Progenitor cell of endocrine pancreas (in vitro differentiated cells): ENCODE data around the gene CTNNAL1. TPM values are rescaled to one million over a fixed set of nuclear protein-coding genes. Genes with fewer than 3 reads are reported as not detected.

Experiments
- DNase-seq: peaks from one replicate; pipeline ENCODE4 v3.0.0; 2021; ENCODE audit warnings: low spot score; ENCODE audit not compliant: unreplicated experiment
- H3K27ac Mint-ChIP-seq: 2 replicates; pipeline ENCODE4 v1.8.0; 2021; ENCODE audit warnings: mild to moderate bottlenecking, moderate library complexity, mixed read lengths
- H3K27me3 Mint-ChIP-seq: 2 replicates; pipeline ENCODE4 v1.8.0; 2021; ENCODE audit warnings: mixed read lengths
- H3K36me3 Mint-ChIP-seq: 2 replicates; pipeline ENCODE4 v1.8.0; 2022; ENCODE audit warnings: mixed read lengths; ENCODE audit not compliant: insufficient read depth
- H3K4me1 Mint-ChIP-seq: 2 replicates; pipeline ENCODE4 v1.8.0; 2021; ENCODE audit warnings: low read depth, mixed read lengths
- H3K4me3 Mint-ChIP-seq: 2 replicates; pipeline ENCODE4 v1.8.0; 2021; ENCODE audit warnings: low read depth, mild to moderate bottlenecking, moderate library complexity, mixed read lengths
- H3K9me3 Mint-ChIP-seq: 2 replicates; pipeline ENCODE4 v1.8.0; 2021; ENCODE audit warnings: low read depth, mixed read lengths
- CTCF ChIP-seq: fragments of 200-600 bp; sonication (generic); IDR thresholded peaks from one replicate; pipeline ENCODE4 v1.5.0; 2021; ENCODE audit warnings: antibody characterized with exemption, mild to moderate bottlenecking; ENCODE audit not compliant: unreplicated experiment
- total RNA-seq: library from RNA; stranded (reverse); gene quantifications from 2 replicates; pipeline ENCODE4 v1.2.1, GENCODE V29; 2021

Gene CTNNAL1
- total RNA-seq, 1 donor from 2014 or later = 42.8 TPM

DNA sequence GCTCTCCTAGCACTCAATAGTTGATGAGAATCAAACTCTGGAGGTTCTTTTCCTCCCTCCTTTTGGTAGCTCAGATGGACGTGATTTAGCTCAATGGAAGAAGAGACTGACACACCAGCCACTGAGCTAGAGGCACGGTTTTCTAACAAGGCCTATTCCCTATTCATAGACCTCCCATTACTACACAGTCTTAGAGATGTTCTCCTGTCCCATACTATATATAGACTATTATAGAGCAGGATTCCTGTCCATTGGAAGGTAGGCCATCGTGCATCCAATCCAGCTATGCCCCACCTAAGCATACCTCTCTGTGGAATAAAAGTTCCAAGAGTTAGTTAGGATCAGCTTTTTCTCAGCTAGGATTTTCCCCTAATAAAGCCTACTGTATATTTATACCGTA, 30.3 kb upstream of the CTNNAL1 start:
- Mint-ChIP-seq H3K4me3 (no peak overlapping the region), H3K4me1 (no peaks in the 10 kb centered on the region), H3K27ac (no peak overlapping the region), H3K9me3 (peaks cover 3% of the 10 kb centered on the region), H3K36me3 (peaks cover 35% of the 10 kb centered on the region), H3K27me3 (no peaks in the 10 kb centered on the region)
- DNase-seq = no peak
- no peak for TF ChIP-seq CTCF

DNA sequence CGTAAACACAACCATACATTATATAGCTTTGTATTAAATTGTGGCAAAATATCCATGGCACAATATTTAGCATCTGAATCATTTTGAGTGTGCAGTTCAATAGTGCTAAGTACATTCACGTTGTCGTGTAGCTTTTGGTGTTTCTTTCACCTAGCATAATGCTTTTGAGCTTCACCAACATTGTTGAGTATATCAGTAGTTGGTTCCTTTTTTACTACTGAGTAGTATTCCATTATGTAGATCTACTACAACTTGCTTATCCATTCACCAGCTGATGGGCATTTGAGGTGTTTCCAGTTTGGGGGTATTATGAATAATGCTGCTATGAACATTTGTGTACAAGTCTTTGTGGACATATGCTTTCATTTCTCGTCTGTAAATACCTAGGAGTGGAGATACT, 27.3 kb upstream of the CTNNAL1 start:
- Mint-ChIP-seq H3K9me3 (peaks cover 3% of the 10 kb centered on the region), H3K27ac (no peak overlapping the region), H3K36me3 (peaks cover 37% of the 10 kb centered on the region), H3K27me3 (no peaks in the 10 kb centered on the region), H3K4me1 (no peaks in the 10 kb centered on the region), H3K4me3 (no peak overlapping the region)
- no peak for DNase-seq
- TF ChIP-seq CTCF = no peak

- no peak for TF ChIP-seq CTCF
- H3K27me3 Mint-ChIP-seq = no peaks in the 10 kb centered on the region
- peaks cover 3% of the 10 kb centered on the region for H3K9me3 Mint-ChIP-seq
- no peak for DNase-seq
- no peaks in the 10 kb centered on the region for H3K4me1 Mint-ChIP-seq
- H3K4me3 Mint-ChIP-seq = no peak overlapping the region
- peak overlapping the region; percentile 22 for H3K27ac Mint-ChIP-seq
- H3K36me3 Mint-ChIP-seq = peaks cover 33% of the 10 kb centered on the region
Observed at GRCh38 chr9:109039539-109039938, 26.2 kb upstream of the CTNNAL1 start.

- H3K27ac Mint-ChIP-seq = no peak overlapping the region
- H3K27me3 Mint-ChIP-seq = no peaks in the 10 kb centered on the region
- no peak for TF ChIP-seq CTCF
- no peak for DNase-seq
- no peak overlapping the region for H3K4me3 Mint-ChIP-seq
- H3K36me3 Mint-ChIP-seq = peaks cover 28% of the 10 kb centered on the region
- H3K4me1 Mint-ChIP-seq = no peaks in the 10 kb centered on the region
- peaks cover 3% of the 10 kb centered on the region for H3K9me3 Mint-ChIP-seq
Observed at GRCh38 chr9:109037946-109038715, 24.8 kb upstream of the CTNNAL1 start.

DNA sequence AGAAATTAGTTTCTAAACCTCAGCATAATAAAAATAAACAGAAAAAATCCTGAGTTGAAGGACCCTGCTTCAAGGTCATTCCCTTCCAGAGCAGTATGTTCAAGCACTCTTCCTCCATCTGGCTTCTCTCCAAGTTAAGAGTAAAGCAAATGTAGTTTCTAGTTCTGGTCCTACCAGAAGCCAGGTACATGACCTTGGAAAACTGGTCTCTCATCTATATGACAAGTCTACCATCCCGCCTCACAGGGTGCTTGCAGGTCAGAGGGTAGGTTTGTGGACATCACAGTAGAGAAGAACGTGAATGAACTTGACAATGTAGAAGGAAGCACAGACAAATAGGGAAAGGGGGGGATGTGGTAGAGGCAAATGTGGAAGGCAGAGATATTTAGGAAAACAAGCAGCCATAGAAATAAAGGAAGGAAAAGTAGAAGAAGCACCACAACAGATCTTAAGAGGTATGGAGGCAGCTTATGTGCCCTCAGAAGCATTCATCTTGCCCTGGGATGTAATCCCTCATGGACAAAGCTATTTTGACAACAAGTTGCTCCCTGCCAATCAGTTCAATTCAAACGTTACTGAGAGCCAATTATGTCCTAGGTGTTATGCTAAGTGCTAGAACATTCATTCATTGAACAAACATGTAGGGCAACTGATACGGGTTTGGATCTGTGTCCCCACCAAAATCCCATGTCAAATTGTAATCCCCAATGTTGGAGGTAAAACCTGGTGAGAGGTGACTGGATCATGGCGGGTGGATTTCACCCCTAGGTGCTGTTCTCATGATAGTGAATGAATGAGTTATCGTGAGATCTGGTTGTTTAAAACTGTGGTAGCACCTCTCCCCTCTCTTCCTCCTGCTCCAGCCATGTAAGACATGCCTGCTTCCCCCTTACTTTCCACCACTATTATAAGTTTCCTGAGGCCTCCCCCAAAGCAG, 23.7 kb upstream of the CTNNAL1 start:
- Mint-ChIP-seq H3K27me3 (no peaks in the 10 kb centered on the region), H3K9me3 (no peaks in the 10 kb centered on the region), H3K4me1 (no peaks in the 10 kb centered on the region), H3K4me3 (no peak overlapping the region), H3K27ac (no peak overlapping the region), H3K36me3 (peaks cover 24% of the 10 kb centered on the region)
- no peak for DNase-seq
- TF ChIP-seq CTCF = no peak
